Tibial artery (tissue), 4 donors: ENCODE measurements around the gene UBB.
A peak's percentile ranks its signal among the peaks of the same experiment; 100 is the strongest.

Experiments used
- DNase-seq, 2 donors: peaks; one replicate each; pipeline ENCODE4 v3.0.0-alpha.2; 2019
- H3K27ac ChIP-seq, 2 donors: fragments of 200-600 bp; sonication (generic) in 1 of 2; 1 replicate in 1 of 2; 2 replicates in 1 of 2; pipeline ENCODE4 v1.5.1; 2018 to 2019; ENCODE audit warnings: mild to moderate bottlenecking in 1 of 2
- H3K27me3 ChIP-seq, 2 donors: fragments of 200-600 bp; sonication (generic) in 1 of 2; one replicate each; pipeline versions ENCODE4 v1.5.1 to v1.6.0; 2016 to 2019
- H3K36me3 ChIP-seq, 3 donors: fragments of 200-600 bp; sonication (generic) in 2 of 3; one replicate each; pipeline ENCODE4 v1.5.1; 2016 to 2019; ENCODE audit warnings: mild to moderate bottlenecking in 2 of 3
- H3K4me1 ChIP-seq, 4 donors: fragments of 200-600 bp; sonication (generic) in 2 of 4; 1 replicate in 3 of 4; 2 replicates in 1 of 4; pipeline ENCODE4 v1.5.1; 2016 to 2019
- H3K4me3 ChIP-seq, 2 donors: fragments of 200-600 bp; sonication (generic) in 1 of 2; 1 replicate in 1 of 2; 2 replicates in 1 of 2; pipeline ENCODE4 v1.5.1; 2018 to 2019; ENCODE audit warnings: mild to moderate bottlenecking in 2 of 2
- H3K9me3 ChIP-seq, 3 donors: fragments of 200-600 bp; sonication (generic) in 1 of 3; one replicate each; pipeline ENCODE4 v1.5.1; 2016 to 2019
- intact Hi-C: fragments of 100-400 bp; cut with DNase I; formaldehyde crosslinking; loops from one replicate; pipeline ENCODE4 v1.15.0; 2023; ENCODE audit warnings: low total_unique reads
- TF ChIP-seq, protein P1 (sequence below), 2 experiments: fragments of 200-600 bp in 1 of 2; fragments of 450-650 bp in 1 of 2; IDR thresholded peaks; one replicate each; pipeline ENCODE4 v1.5.1; 2017 to 2019; ENCODE audit warnings: antibody characterized with exemption in 2 of 2, mild to moderate bottlenecking in 1 of 2, moderate library complexity in 1 of 2

Gene UBB

GRCh38 chr17:16343569-16343968 is 37.3 kb upstream of the UBB start:
- intact Hi-C loops = no loop called here
- H3K27ac ChIP-seq = no peak overlapping the region
- no peaks in the 10 kb centered on the region for H3K4me1 ChIP-seq
- DNase-seq = no peak
- TF ChIP-seq, protein P1, sequence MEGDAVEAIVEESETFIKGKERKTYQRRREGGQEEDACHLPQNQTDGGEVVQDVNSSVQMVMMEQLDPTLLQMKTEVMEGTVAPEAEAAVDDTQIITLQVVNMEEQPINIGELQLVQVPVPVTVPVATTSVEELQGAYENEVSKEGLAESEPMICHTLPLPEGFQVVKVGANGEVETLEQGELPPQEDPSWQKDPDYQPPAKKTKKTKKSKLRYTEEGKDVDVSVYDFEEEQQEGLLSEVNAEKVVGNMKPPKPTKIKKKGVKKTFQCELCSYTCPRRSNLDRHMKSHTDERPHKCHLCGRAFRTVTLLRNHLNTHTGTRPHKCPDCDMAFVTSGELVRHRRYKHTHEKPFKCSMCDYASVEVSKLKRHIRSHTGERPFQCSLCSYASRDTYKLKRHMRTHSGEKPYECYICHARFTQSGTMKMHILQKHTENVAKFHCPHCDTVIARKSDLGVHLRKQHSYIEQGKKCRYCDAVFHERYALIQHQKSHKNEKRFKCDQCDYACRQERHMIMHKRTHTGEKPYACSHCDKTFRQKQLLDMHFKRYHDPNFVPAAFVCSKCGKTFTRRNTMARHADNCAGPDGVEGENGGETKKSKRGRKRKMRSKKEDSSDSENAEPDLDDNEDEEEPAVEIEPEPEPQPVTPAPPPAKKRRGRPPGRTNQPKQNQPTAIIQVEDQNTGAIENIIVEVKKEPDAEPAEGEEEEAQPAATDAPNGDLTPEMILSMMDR (IDR thresholded peaks at IDR 0.05) = no peak
- H3K4me3 ChIP-seq = no peak overlapping the region
- no peaks in the 10 kb centered on the region for H3K9me3 ChIP-seq
- H3K36me3 ChIP-seq = peaks cover 5 to 50% (median 30%) of the 10 kb centered on the region in 3 donors
- H3K27me3 ChIP-seq = no peaks in the 10 kb centered on the region

DNA sequence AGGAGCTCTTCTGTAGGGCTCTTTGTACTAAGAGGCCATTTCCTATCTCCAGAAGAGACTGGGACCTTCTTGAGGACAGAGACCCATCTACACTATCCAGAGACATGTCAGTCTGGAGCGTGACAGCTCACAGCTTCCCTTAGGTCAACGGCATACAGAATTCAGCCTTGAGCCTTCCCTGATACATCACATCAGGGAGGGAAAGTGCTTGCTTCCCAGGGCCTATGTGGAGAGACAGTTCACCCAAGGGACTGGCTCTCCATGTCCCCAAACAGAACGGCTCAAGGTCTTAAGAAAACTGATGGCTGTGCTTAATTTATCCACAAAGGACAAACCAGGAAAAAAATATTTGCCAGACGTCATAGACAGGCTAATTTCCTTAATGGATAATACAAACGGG is 35.3 kb upstream of the UBB start:
- TF ChIP-seq, protein P1 (IDR thresholded peaks at IDR 0.05) = no peak
- no peaks in the 10 kb centered on the region for H3K27me3 ChIP-seq
- H3K4me1 ChIP-seq = no peaks in the 10 kb centered on the region
- peaks cover 5 to 61% (median 32%) of the 10 kb centered on the region in 3 donors for H3K36me3 ChIP-seq
- H3K27ac ChIP-seq = no peak overlapping the region
- H3K4me3 ChIP-seq = no peak overlapping the region
- DNase-seq = no peak
- no peaks in the 10 kb centered on the region for H3K9me3 ChIP-seq
- intact Hi-C loops = no loop called here

DNA sequence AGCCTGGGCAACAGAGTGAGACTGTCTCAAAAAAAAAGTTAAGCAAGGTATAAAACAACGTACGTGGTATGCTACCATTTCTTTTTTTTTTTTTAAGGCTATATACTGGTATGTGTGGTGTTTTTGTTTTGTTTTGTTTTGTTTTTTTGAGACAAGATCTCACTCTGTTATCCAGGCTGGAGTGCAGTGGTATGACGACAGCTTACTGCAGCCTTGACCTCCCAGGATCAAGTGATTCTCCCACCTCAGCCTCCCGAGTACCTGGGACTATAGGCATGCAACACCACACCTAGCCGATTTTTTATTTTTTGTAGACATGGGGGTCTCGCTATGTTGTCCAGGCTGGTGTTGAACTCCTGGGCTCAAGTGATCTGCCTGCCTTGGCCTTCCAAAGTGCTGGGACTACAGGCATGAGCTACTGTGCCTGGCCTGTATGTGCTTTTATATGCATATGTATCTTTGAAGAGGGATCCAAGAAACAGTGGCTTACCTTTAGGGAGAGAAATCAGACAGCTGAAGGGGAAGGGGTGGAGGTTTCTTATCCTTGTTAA is 34.1 kb upstream of the UBB start:
- Histone ChIP-seq H3K9me3 (no peaks in the 10 kb centered on the region), H3K27me3 (no peaks in the 10 kb centered on the region), H3K36me3 (peaks cover 5 to 61% (median 32%) of the 10 kb centered on the region in 3 donors), H3K4me1 (peaks cover 0 to under 1% (median under 1%) of the 10 kb centered on the region in 4 donors), H3K27ac (no peak overlapping the region), H3K4me3 (no peak overlapping the region)
- TF ChIP-seq, protein P1 (IDR thresholded peaks at IDR 0.05) = no peak
- DNase-seq = peak in 1 of 2 donors; percentile 20
- intact Hi-C loops = no loop called here

DNA sequence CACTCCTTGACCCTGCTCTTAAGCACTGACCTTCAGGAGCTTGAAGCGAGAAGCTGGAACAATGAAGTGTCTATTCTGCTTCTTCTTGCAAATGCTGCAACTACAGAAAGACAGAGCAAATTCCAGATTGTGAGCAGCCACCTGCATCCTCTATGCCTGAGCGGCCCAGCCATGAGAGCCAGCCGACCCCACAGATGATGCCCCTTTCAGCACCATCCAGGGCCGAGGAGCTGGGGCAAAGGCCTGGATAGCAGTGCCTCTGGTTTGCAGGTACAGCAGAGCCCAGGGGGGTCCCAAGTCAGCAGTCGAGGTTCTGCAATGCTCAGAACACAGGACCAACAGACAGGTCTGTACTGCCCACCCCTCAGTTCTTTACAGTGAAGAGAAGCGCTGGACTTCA is 32.3 kb upstream of the UBB start:
- H3K9me3 ChIP-seq = no peaks in the 10 kb centered on the region
- no peak overlapping the region for H3K27ac ChIP-seq
- peaks cover 0 to 46% (median 23%) of the 10 kb centered on the region in 3 donors for H3K36me3 ChIP-seq
- no peaks in the 10 kb centered on the region for H3K27me3 ChIP-seq
- H3K4me3 ChIP-seq = no peak overlapping the region
- peak in 1 of 2 donors; percentile 33 for DNase-seq
- intact Hi-C loops = no loop called here
- TF ChIP-seq, protein P1 (IDR thresholded peaks at IDR 0.05) = no peak
- peaks cover 0 to 8% (median 8%) of the 10 kb centered on the region in 4 donors for H3K4me1 ChIP-seq

- H3K9me3 ChIP-seq = no peaks in the 10 kb centered on the region
- TF ChIP-seq, protein P1 (IDR thresholded peaks at IDR 0.05) = no peak
- H3K27ac ChIP-seq = no peak overlapping the region
- no peak overlapping the region for H3K4me3 ChIP-seq
- H3K36me3 ChIP-seq = peaks cover 0 to 38% (median 14%) of the 10 kb centered on the region in 3 donors
- peaks cover 0 to 10% (median 8%) of the 10 kb centered on the region in 4 donors for H3K4me1 ChIP-seq
- peak in 1 of 2 donors; percentile 43 for DNase-seq
- H3K27me3 ChIP-seq = no peaks in the 10 kb centered on the region
- intact Hi-C loops = no loop called here
Measured at GRCh38 chr17:16349431-16349830, 31.5 kb upstream of the UBB start.
